ENCODE data around the gene OR2B6.
"Not testable (repeated sequence)": the region's sequence is repeated elsewhere in the genome, so short reads cannot be mapped to it uniquely, and the experiment has no call there.

OR2B6 gene

DNA sequence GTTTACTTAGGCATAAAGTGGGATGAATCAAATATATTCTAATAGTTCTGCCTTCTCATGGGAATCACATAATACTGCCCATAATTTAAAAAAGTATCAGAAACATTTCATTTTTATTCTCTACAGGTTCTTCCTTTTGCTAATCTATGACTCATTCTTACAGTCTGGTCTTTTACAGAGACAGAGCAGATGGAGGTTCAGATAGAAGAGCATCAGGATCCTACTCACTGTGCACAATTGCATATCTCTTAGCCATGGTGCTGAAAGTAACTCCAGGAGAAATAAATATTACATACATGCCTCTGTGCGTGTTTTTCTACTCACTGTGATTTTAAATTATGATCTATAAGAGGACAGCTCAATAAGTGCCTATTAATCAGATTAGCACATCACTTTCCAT lies 16.3 kb upstream of the OR2B6 start:
- Histone ChIP-seq H3K27ac (no peak overlapping the region), H3K4me3 (no peak overlapping the region)
- DNase-seq (ENCODE audit: low spot score): no peak
- TF ChIP-seq CTCF (IDR thresholded peaks at IDR 0.05): no peak

DNA sequence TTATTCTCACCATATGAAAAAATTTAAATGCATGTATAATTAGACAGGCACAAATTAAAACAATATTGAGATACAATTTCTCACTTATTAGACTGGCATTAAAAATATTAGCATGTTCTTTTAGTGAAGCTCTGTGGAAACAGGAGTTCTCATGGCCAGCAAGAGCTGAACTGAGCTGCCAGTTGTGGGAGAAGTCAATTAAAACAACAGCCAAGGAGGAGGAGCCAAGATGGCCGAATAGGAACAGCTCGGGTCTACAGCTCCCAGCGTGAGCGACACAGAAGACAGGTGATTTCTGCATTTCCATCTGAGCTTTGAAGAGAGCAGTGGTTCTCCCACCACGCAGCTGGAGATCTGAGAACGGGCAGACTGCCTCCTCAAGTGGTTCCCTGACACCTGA lies 14.0 kb upstream of the OR2B6 start:
- DNase-seq (ENCODE audit: low spot score); H3K4me3 ChIP-seq; H3K27ac ChIP-seq: not testable (repeated sequence)

GRCh38 chr6:27948237-27948636 lies 8.8 kb upstream of the OR2B6 start:
- no peak for DNase-seq (ENCODE audit: low spot score)
- H3K4me3 ChIP-seq: no peak overlapping the region
- TF ChIP-seq CTCF (IDR thresholded peaks at IDR 0.05): no peak
- no peak overlapping the region for H3K27ac ChIP-seq

DNA sequence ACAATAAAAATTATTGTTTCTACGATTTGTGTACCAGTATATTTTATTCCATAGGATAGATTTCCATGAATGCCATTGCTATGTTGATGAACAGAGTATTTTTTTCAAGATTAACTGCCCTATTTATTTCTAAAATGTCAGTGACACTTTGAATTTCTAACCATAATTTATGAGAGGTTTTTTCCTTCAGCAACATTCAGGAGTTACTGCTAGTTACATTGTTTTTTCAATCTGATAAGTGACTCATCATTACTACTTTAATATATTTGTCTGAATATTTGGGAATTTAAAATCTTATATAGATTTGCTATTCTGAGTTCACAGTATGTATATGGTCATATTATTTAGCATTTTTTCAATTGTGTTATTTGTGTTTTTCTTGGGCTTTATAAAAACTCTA lies 6.0 kb upstream of the OR2B6 start:
- H3K27ac ChIP-seq: no peak overlapping the region
- DNase-seq (ENCODE audit: low spot score): no peak
- H3K4me3 ChIP-seq: no peak overlapping the region
- TF ChIP-seq CTCF (IDR thresholded peaks at IDR 0.05): no peak

- TF ChIP-seq CTCF (IDR thresholded peaks at IDR 0.05): no peak
- no peak for DNase-seq (ENCODE audit: low spot score)
- no peak overlapping the region for H3K27ac ChIP-seq
- H3K4me3 ChIP-seq: no peak overlapping the region
Observed at GRCh38 chr6:27957516-27957915, 475 bp downstream of the OR2B6 start.

DNA sequence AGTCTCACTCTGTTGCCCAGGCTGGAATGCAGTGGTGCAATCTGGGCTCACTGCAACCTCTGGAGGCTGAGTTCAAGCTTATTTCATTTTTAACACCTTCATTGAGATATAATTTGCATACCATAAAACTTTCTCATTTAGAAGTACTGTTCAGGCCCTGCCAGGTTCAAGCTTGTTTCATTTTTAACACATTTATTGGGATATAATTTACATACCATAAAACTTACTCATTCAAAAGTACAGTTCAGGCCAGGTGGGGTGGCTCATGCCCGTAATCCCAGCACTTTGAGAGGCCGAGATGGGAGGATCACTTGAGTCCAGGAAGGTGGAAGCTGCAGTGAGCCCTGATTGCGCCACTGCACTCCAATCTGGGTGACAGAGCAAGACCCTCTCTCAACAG lies 5.5 kb downstream of the OR2B6 start:
- H3K27ac ChIP-seq: no peak overlapping the region
- DNase-seq (ENCODE audit: low spot score): no peak
- no peak overlapping the region for H3K4me3 ChIP-seq
- TF ChIP-seq CTCF (IDR thresholded peaks at IDR 0.05): no peak

DNA sequence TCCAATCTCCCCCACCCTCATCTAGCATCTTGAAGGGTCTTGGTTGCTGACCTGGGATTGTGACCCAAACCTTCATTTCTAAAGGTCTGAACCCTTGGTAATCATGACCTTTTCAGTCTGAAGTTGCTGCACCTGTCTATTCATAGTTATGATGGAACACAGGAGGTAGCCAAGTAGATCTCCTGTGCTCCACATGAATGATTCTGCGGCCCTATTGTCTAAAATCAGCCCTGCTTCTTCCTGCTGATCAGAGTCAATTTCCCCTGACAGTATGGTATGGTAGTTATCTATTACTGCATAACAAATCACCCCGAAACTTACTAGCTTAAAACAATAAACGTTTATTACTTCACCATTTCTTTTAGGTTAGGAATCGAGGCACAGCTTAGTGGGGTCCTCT lies 9.0 kb downstream of the OR2B6 start:
- no peak for DNase-seq (ENCODE audit: low spot score)
- H3K27ac ChIP-seq: no peak overlapping the region
- no peak for TF ChIP-seq CTCF (IDR thresholded peaks at IDR 0.05)

GRCh38 chr6:27966816-27967426 lies 9.9 kb downstream of the OR2B6 start:
- Histone ChIP-seq H3K4me3 (no peak overlapping the region), H3K27ac (no peak overlapping the region)
- no peak for TF ChIP-seq CTCF (IDR thresholded peaks at IDR 0.05)
- no peak for DNase-seq (ENCODE audit: low spot score)

More for the DNA sequence above, 9.0 kb downstream of the OR2B6 start:
- no peak overlapping the region for H3K4me3 ChIP-seq
